ENCODE results near the gene BMF.

Gene BMF

GRCh38 chr15:40103864-40104271, 4.8 kb downstream of the BMF start:
- no peak for DNase-seq (ENCODE audit: low spot score)

- DNase-seq (ENCODE audit: low spot score), result peak; percentile 77
These were observed 5.5 kb downstream of the BMF start for GRCh38 chr15:40102897-40103858.

GRCh38 chr15:40100947-40101905, 7.5 kb downstream of the BMF start:
- DNase-seq (ENCODE audit: low spot score), result no peak

GRCh38 chr15:40100123-40100946, 8.3 kb downstream of the BMF start:
- no peak for DNase-seq (ENCODE audit: low spot score)

- peak; percentile 92 for DNase-seq (ENCODE audit: low spot score)
These were observed 10.0 kb downstream of the BMF start for GRCh38 chr15:40098489-40099261.

- no peak for DNase-seq (ENCODE audit: low spot score)
These were observed 10.7 kb downstream of the BMF start for GRCh38 chr15:40097968-40098476.

GRCh38 chr15:40097096-40097967, 11.3 kb downstream of the BMF start:
- no peak for DNase-seq (ENCODE audit: low spot score)

GRCh38 chr15:40096094-40096891, 12.4 kb downstream of the BMF start:
- no peak for DNase-seq (ENCODE audit: low spot score)

GRCh38 chr15:40095371-40096093, 13.1 kb downstream of the BMF start:
- no peak for DNase-seq (ENCODE audit: low spot score)

GRCh38 chr15:40094156-40094555, 14.5 kb downstream of the BMF start:
- no peak for DNase-seq (ENCODE audit: low spot score)

- DNase-seq (ENCODE audit: low spot score), result no peak
These were observed 15.5 kb downstream of the BMF start for GRCh38 chr15:40092979-40093869.

GRCh38 chr15:40092256-40092978, 16.3 kb downstream of the BMF start:
- no peak for DNase-seq (ENCODE audit: low spot score)

GRCh38 chr15:40091861-40092255, 16.8 kb downstream of the BMF start:
- DNase-seq (ENCODE audit: low spot score), result no peak

GRCh38 chr15:40090774-40091455, 17.8 kb downstream of the BMF start:
- no peak for DNase-seq (ENCODE audit: low spot score)

- no peak for DNase-seq (ENCODE audit: low spot score)
These were observed 19.5 kb downstream of the BMF start for GRCh38 chr15:40088929-40089755.
